Astrocyte of the spinal cord (primary cell): ENCODE measurements around the gene MAGOHB.
"Not testable (repeated sequence)": the region's sequence is repeated elsewhere in the genome, so short reads cannot be mapped to it uniquely, and the experiment has no call there.

ENCODE experiments used
- DNase-seq: peaks from one replicate; pipeline ENCODE4 v3.0.0; 2011; ENCODE audit warnings: low read depth, low spot score
- H3K4me3 ChIP-seq: 2 replicates; pipeline ENCODE4 v1.5.1; 2011; ENCODE audit warnings: low read depth, mild to moderate bottlenecking, low read length, moderate library complexity
- CTCF ChIP-seq: IDR thresholded peaks from 2 replicates; pipeline ENCODE4 v1.5.1; 2012; ENCODE audit warnings: low read depth, mild to moderate bottlenecking, low read length, inconsistent platforms
- in situ Hi-C: cut with HindIII; loops from 2 replicates; pipeline ENCODE4 v1.10.0; 2017; ENCODE audit warnings: low sequenced_read_pairs

The MAGOHB gene

DNA sequence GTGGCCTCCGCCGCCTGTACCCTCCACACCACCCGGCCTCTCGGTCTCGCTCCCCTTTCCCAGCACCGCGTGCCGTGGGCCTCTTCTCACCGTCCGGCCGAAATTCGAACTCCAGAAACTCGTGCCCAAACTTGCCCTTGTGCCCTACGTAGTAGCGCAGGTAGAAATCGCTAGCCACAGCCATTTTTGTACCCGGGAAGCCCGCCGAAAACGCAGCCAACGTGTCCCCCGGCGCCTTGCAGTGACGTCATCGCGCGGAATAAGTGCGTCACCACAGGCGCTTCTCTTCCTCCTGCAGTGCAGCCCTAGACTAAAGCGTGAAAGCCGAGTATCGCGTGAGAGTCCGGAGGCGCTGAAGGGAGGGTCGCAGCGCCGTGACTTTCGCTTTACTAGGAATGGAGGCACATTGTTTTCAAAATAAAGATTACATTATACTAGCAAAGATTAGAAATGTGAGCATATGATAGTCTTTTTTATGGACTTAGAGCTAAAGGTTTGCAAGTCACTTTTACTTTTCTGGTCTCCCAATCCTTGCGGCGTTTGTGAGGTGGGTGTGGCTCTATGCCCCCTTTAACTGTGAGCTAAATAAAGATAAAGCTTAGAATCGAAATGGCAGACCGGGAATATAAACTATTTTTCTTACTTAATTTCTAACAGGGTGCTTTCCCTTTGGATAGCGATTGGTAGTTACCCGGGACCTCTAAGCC lies at the start of gene MAGOHB:
TSS of gene MAGOHB (minus strand) at position 261 of the 707 bp plus-strand sequence. CDS start at position 184, 77 bp downstream.
- no peak for TF ChIP-seq CTCF
- peak; percentile 97 for DNase-seq
- in situ Hi-C loops = no loop called here
- H3K4me3 ChIP-seq = peak within 1 kb of the TSS; percentile 98

GRCh38 chr12:10661338-10661737 lies 47.9 kb upstream of the MAGOHB start:
- DNase-seq = no peak
- TF ChIP-seq CTCF = no peak

GRCh38 chr12:10654003-10654402 lies 40.6 kb upstream of the MAGOHB start:
- H3K4me3 ChIP-seq = no peak overlapping the region
- TF ChIP-seq CTCF = no peak
- in situ Hi-C loops = no loop called here
- no peak for DNase-seq

More at GRCh38 chr12:10661338-10661737, 47.9 kb upstream of the MAGOHB start:
- no peak overlapping the region for H3K4me3 ChIP-seq
- in situ Hi-C loops = no loop called here

DNA sequence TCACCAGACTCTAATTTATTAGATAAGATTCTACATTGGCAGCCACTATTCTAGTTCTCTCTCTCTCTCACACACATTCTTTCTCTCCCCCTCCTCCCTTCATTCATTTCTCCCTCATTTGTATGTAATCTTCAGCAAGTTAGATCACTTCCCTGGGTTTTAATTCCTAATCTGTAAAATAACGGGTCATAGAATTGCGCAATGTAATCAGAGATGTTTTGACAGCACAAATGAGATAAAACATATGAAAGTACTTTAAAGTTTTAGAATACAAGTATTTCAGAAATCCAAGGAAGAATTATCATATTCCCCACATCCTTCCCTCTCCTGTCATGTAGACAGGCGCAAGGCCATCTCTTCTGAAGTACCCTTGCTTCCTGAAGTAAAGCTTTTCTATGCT lies 38.8 kb upstream of the MAGOHB start:
- in situ Hi-C loops = no loop called here
- TF ChIP-seq CTCF = no peak
- no peak for DNase-seq
- no peak overlapping the region for H3K4me3 ChIP-seq

DNA sequence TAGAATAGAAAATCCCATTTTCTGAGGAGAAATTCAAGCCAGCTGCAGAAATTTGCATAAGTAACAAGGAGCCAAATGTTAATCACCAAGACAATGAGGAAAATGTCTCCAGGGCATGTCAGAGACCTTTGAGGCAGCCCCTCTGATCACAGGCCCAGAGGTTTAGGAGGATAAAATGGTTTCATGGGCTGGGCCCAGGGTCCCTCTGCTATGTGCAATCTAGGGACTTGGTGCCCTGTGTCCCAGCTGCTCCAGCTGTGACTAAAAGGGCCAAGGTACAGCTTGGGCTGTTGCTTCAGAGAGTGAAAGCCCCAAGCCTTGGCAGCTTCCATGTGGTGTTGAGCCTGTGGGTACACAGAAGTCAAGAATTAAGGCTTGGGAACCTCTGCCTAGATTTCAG lies 33.2 kb upstream of the MAGOHB start:
- H3K4me3 ChIP-seq, in situ Hi-C loops, DNase-seq: not testable (repeated sequence)

GRCh38 chr12:10645910-10646309 lies 32.5 kb upstream of the MAGOHB start:
- no peak overlapping the region for H3K4me3 ChIP-seq
- TF ChIP-seq CTCF = no peak
- no peak for DNase-seq
- in situ Hi-C loops = no loop called here

DNA sequence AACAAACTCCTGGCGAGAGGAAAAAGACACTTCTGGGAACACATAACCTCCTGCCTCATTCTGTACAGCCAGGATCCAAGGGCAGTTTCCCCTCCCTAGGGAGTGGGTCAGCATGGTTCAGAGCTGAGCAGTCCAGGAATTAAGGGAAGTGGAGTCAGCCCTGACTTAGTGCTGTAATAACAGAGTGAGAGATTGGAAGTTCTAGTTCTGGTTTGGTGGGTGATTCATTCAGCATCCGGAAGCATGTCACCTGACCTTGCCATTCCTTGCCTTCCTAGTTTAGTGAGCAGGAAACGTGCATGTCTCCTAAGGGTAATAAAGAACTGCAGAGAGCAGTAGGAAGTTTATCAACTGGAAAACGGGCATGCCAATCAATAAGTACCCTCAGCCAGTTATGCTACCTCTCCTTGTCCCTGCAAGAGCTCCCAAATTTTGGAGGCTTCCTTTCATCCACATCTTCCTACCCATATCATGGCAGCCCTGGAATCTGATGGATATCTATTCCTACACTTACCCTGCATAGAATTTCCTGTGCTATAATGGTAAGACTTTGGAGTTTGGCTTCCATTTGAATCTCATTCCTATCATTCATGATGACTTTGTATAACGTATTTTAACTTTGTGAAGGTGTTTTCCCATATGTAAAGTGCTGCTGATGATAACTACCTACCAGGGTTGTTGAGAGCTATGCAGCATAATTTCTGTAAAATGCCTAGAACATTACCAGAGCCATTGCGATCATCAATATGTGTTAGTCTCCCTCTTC lies 28.5 kb upstream of the MAGOHB start:
- DNase-seq = peak; percentile 38
- in situ Hi-C loops = no loop called here
- TF ChIP-seq CTCF = no peak
- no peak overlapping the region for H3K4me3 ChIP-seq
